Measurements from ENCODE around the gene SFRP5. TPM values are rescaled to one million over a fixed set of nuclear protein-coding genes. Genes with fewer than 3 reads are reported as not detected.

SFRP5 gene
- total and polyA plus RNA-seq, 2 of the 4 experiments (the other 2 are of a cell fraction), result not detected

DNA sequence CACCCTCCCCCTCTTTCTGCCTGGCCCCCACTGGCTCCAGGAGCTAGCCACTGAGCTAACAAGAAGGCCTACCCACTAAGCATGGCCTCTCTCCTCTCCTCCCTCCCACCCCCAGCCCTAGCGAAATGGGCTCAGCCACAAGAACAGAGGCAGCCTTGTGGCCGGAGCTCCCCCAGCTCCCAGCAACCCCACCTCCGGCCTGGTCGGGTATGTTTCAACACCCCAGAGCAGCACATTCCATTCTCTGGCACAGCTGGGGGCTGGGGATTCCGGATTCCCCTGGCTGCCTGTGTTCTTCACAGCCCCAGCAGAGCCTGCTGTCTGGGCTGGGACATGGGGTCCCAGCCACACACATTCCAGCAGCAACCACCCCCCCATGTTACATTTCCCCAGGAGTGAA, 9.0 kb downstream of the SFRP5 start:
- dilution Hi-C loops (cut with HindIII; ENCODE audit: low sequenced_read_pairs, unreplicated experiment) (no loop called here), in situ Hi-C loops (cut with MboI; ENCODE audit: low sequenced_read_pairs) (no loop called here), intact Hi-C loops (cut with micrococcal nuclease) (no loop called here)
- 52% methylated on average over 4 of the region's 5 CpGs; no CpG with 5 or more reads in 1 of the 2 experiments for WGBS, 2 experiments (ENCODE audit: extremely low coverage in 2 of 2, insufficient read length in 1 of 2)
- H4K5ac ChIP-seq (ENCODE audit: low read depth, low read length), result no peak overlapping the region
- no peak overlapping the region for H2BK20ac ChIP-seq (ENCODE audit: low read depth, low read length)
- H2BK5ac ChIP-seq (ENCODE audit: low read depth, low read length, poor library complexity, severe bottlenecking), result no peak overlapping the region
- H4K20me1 ChIP-seq (ENCODE audit: insufficient read depth, low read length), result no peaks in the 10 kb centered on the region
- DNase-seq (no peak), ATAC-seq (ENCODE audit: low read depth) (peak; percentile 63)
- H3K4me1 ChIP-seq (ENCODE audit: control insufficient read depth, insufficient read depth, low read length), result no peaks in the 10 kb centered on the region
- H3K9ac ChIP-seq (ENCODE audit: low read depth, low read length), result no peak overlapping the region
- no peak overlapping the region for H3K18ac ChIP-seq (ENCODE audit: low read depth, low read length)
- no TSS peak for BruUV-seq (replicated peaks)
- no peak overlapping the region for H3K4me2 ChIP-seq (ENCODE audit: low read depth, low read length)
- H3K79me1 ChIP-seq (ENCODE audit: low read depth in 1 of 2, low read length in 2 of 2), result no peaks in the 10 kb centered on the region
- no peaks in the 10 kb centered on the region for H3K9me1 ChIP-seq (ENCODE audit: insufficient read depth, low read length)
- no peak overlapping the region for H4K8ac ChIP-seq (ENCODE audit: low read depth in 2 of 2, low read length in 2 of 2)
- H2BK120ac ChIP-seq (ENCODE audit: low read depth, low read length), result no peak overlapping the region
- H3K56ac ChIP-seq (ENCODE audit: extremely low read depth, insufficient read depth, low read length), result no peak overlapping the region
- no peak overlapping the region for H2BK15ac ChIP-seq (ENCODE audit: low read depth, low read length)
- H3K23ac ChIP-seq (ENCODE audit: low read depth, low read length), result no peak overlapping the region
- no peaks in the 10 kb centered on the region for H3K27me3 ChIP-seq (ENCODE audit: control insufficient read depth, insufficient read depth, low read length)
- peaks cover 21% of the 10 kb centered on the region for H3K36me3 ChIP-seq (ENCODE audit: control insufficient read depth, insufficient read depth, low read length)
- no peak overlapping the region for H2AK5ac ChIP-seq (ENCODE audit: low read depth, low read length)
- no peak overlapping the region for H3K4me3 ChIP-seq (ENCODE audit: insufficient read depth, low read depth, low read length)
- H3K27ac ChIP-seq (ENCODE audit: insufficient read depth, low read length), result no peak overlapping the region
- H3K4ac ChIP-seq (ENCODE audit: low read depth, low read length), result no peak overlapping the region
- no peak overlapping the region for H2AK9ac ChIP-seq (replicated peaks; ENCODE audit: low read depth, low read length, poor library complexity)
- no peak overlapping the region for H2AFZ ChIP-seq (replicated peaks; ENCODE audit: low read length, poor library complexity)
- CTCF ChIA-PET, result interaction anchor here (1.1 kb wide), 1 partner anchor 106 kb away, joined by 3 read pairs; no protein-coding TSS in a partner anchor
- H4K91ac ChIP-seq (ENCODE audit: insufficient read depth, low read depth, low read length), result no peak overlapping the region
- TF ChIP-seq RFX5 (IDR thresholded peaks at IDR 0.05; ENCODE audit: low read depth, low read length) (no peak), NFE2L2 (IDR thresholded peaks at IDR 0.05; ENCODE audit: low read depth, low read length) (no peak), CHD1 (IDR thresholded peaks at IDR 0.05; ENCODE audit: low read depth, low read length) (no peak), RCOR1 (IDR thresholded peaks at IDR 0.05; ENCODE audit: insufficient replicate concordance, low read length) (no peak), POLR2A (IDR thresholded peaks at IDR 0.05; ENCODE audit: low read depth, low read length) (no peak), FOS (IDR thresholded peaks at IDR 0.05; ENCODE audit: low read depth, low read length) (no peak), RAD21 (IDR thresholded peaks at IDR 0.05; ENCODE audit: low read length) (no peak), CEBPB (IDR thresholded peaks at IDR 0.05; ENCODE audit: low read depth, low read length) (no peak), MAZ (IDR thresholded peaks at IDR 0.05; ENCODE audit: borderline replicate concordance, low read depth, low read length) (no peak), BHLHE40 (IDR thresholded peaks at IDR 0.05; ENCODE audit: low read depth, low read length) (no peak), MXI1 (IDR thresholded peaks at IDR 0.05; ENCODE audit: borderline replicate concordance, low read depth, low read length) (no peak), SMC3 (IDR thresholded peaks at IDR 0.05; ENCODE audit: low read depth, low read length) (no peak), MAFK (IDR thresholded peaks at IDR 0.05; ENCODE audit: low read depth, low read length) (no peak)
- TF ChIP-seq, protein P1, sequence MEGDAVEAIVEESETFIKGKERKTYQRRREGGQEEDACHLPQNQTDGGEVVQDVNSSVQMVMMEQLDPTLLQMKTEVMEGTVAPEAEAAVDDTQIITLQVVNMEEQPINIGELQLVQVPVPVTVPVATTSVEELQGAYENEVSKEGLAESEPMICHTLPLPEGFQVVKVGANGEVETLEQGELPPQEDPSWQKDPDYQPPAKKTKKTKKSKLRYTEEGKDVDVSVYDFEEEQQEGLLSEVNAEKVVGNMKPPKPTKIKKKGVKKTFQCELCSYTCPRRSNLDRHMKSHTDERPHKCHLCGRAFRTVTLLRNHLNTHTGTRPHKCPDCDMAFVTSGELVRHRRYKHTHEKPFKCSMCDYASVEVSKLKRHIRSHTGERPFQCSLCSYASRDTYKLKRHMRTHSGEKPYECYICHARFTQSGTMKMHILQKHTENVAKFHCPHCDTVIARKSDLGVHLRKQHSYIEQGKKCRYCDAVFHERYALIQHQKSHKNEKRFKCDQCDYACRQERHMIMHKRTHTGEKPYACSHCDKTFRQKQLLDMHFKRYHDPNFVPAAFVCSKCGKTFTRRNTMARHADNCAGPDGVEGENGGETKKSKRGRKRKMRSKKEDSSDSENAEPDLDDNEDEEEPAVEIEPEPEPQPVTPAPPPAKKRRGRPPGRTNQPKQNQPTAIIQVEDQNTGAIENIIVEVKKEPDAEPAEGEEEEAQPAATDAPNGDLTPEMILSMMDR (conservative IDR thresholded peaks at IDR 0.05; ENCODE audit: low read depth, low read length), result no peak
- TF ChIP-seq, protein P2, sequence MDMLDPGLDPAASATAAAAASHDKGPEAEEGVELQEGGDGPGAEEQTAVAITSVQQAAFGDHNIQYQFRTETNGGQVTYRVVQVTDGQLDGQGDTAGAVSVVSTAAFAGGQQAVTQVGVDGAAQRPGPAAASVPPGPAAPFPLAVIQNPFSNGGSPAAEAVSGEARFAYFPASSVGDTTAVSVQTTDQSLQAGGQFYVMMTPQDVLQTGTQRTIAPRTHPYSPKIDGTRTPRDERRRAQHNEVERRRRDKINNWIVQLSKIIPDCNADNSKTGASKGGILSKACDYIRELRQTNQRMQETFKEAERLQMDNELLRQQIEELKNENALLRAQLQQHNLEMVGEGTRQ (IDR thresholded peaks at IDR 0.05; ENCODE audit: low read depth, low read length), result no peak
- TF ChIP-seq, protein P3, sequence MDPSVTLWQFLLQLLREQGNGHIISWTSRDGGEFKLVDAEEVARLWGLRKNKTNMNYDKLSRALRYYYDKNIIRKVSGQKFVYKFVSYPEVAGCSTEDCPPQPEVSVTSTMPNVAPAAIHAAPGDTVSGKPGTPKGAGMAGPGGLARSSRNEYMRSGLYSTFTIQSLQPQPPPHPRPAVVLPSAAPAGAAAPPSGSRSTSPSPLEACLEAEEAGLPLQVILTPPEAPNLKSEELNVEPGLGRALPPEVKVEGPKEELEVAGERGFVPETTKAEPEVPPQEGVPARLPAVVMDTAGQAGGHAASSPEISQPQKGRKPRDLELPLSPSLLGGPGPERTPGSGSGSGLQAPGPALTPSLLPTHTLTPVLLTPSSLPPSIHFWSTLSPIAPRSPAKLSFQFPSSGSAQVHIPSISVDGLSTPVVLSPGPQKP (IDR thresholded peaks at IDR 0.05; ENCODE audit: borderline replicate concordance, low read depth, low read length), result no peak
- POLR2A ChIA-PET (ENCODE audit: unreplicated experiment), result interaction anchor here (0.6 kb wide), 1 partner anchor 111 kb away, joined by 4 read pairs; no protein-coding TSS in a partner anchor
- no peak overlapping the region for H3K14ac ChIP-seq (replicated peaks; ENCODE audit: low read depth, low read length)
- H3K9me3 ChIP-seq (ENCODE audit: control insufficient read depth, insufficient read depth, low read length), result no peaks in the 10 kb centered on the region

Measured in IMR-90 (cell line).